ENCODE results near the gene ADGRG2.
"Not testable (repeated sequence)": the region's sequence is repeated elsewhere in the genome, so short reads cannot be mapped to it uniquely, and the experiment has no call there.

The ADGRG2 gene

GRCh38 chrX:19072372-19072771 lies 49.9 kb downstream of the ADGRG2 start:
- no peak for DNase-seq

- no peak for DNase-seq
These were observed 51.7 kb downstream of the ADGRG2 start for GRCh38 chrX:19070555-19070994.

- DNase-seq: not testable (repeated sequence)
These were observed 55.3 kb downstream of the ADGRG2 start for GRCh38 chrX:19066987-19067386.

- no peak for DNase-seq
These were observed 56.7 kb downstream of the ADGRG2 start for GRCh38 chrX:19065535-19065934.

- DNase-seq: no peak
These were observed 58.1 kb downstream of the ADGRG2 start for GRCh38 chrX:19064175-19064574.

- peak; percentile 56 for DNase-seq
These were observed 59.2 kb downstream of the ADGRG2 start for GRCh38 chrX:19063030-19063429.

GRCh38 chrX:19059067-19059466 lies 63.2 kb downstream of the ADGRG2 start:
- no peak for DNase-seq

- DNase-seq: no peak
These were observed 64.4 kb downstream of the ADGRG2 start for GRCh38 chrX:19057856-19058255.

GRCh38 chrX:19049110-19049509 lies 73.2 kb downstream of the ADGRG2 start:
- DNase-seq: no peak

- DNase-seq: no peak
These were observed 75.7 kb downstream of the ADGRG2 start for GRCh38 chrX:19046343-19047215.

- DNase-seq: no peak
These were observed 81.9 kb downstream of the ADGRG2 start for GRCh38 chrX:19040373-19040772.

GRCh38 chrX:19034025-19034424 lies 88.2 kb downstream of the ADGRG2 start:
- DNase-seq: no peak

GRCh38 chrX:19030805-19031204 lies 91.5 kb downstream of the ADGRG2 start:
- DNase-seq: no peak

GRCh38 chrX:19028560-19028959 lies 93.7 kb downstream of the ADGRG2 start:
- no peak for DNase-seq

GRCh38 chrX:19024366-19024765 lies 97.9 kb downstream of the ADGRG2 start:
- DNase-seq: no peak

- DNase-seq: no peak
These were observed 102.3 kb downstream of the ADGRG2 start for GRCh38 chrX:19019996-19020395.

GRCh38 chrX:19017271-19017670 lies 105.0 kb downstream of the ADGRG2 start:
- DNase-seq: no peak

- not testable (repeated sequence) for DNase-seq
These were observed 105.7 kb downstream of the ADGRG2 start for GRCh38 chrX:19016614-19017013.

- no peak for DNase-seq
These were observed 114.4 kb downstream of the ADGRG2 start for GRCh38 chrX:19007868-19008267.

GRCh38 chrX:19007011-19007410 lies 115.3 kb downstream of the ADGRG2 start:
- DNase-seq: no peak

GRCh38 chrX:19005909-19006308 lies 116.4 kb downstream of the ADGRG2 start:
- no peak for DNase-seq

GRCh38 chrX:19003756-19004155 lies 118.5 kb downstream of the ADGRG2 start:
- no peak for DNase-seq

- no peak for DNase-seq
These were observed 123.6 kb downstream of the ADGRG2 start for GRCh38 chrX:18998653-18999052.

- no peak for DNase-seq
These were observed 124.4 kb downstream of the ADGRG2 start for GRCh38 chrX:18997916-18998315.

- DNase-seq: no peak
These were observed 125.7 kb downstream of the ADGRG2 start for GRCh38 chrX:18996536-18996935.
